IMR-90 (cell line): ENCODE measurements around the gene PIAS4.

Experiments
- FOS ChIP-seq: fragments of 150-350 bp; IDR thresholded peaks from 2 replicates; pipeline ENCODE4 v1.6.1; 2016; ENCODE audit warnings: low read depth, low read length
- MAZ ChIP-seq: IDR thresholded peaks from 2 replicates; pipeline ENCODE4 v1.6.1; 2012; ENCODE audit warnings: low read depth, mild to moderate bottlenecking, low read length, improper control_type of control experiment, moderate library complexity, borderline replicate concordance
- POLR2A ChIP-seq: IDR thresholded peaks from 2 replicates; pipeline ENCODE4 v1.6.1; 2012; ENCODE audit warnings: mild to moderate bottlenecking, low read depth, low read length
- RCOR1 ChIP-seq: IDR thresholded peaks from 2 replicates; pipeline ENCODE4 v1.6.1; 2012; ENCODE audit warnings: mild to moderate bottlenecking, low read length, improper control_type of control experiment; ENCODE audit not compliant: insufficient replicate concordance
- SMC3 ChIP-seq: fragments of 150-350 bp; IDR thresholded peaks from 2 replicates; pipeline ENCODE4 v1.6.1; 2016; ENCODE audit warnings: low read depth, mild to moderate bottlenecking, antibody characterized with exemption, low read length, moderate library complexity
- TF ChIP-seq, protein P1 (sequence below): conservative IDR thresholded peaks from 2 replicates; pipeline ENCODE4 v1.5.1; 2012; ENCODE audit warnings: mild to moderate bottlenecking, low read depth, low read length, improper control_type of control experiment
- TF ChIP-seq, protein P2 (sequence below): fragments of 150-350 bp; IDR thresholded peaks from 2 replicates; pipeline ENCODE4 v1.6.1; 2016; ENCODE audit warnings: low read depth, mild to moderate bottlenecking, low read length, moderate library complexity, borderline replicate concordance

DNA sequence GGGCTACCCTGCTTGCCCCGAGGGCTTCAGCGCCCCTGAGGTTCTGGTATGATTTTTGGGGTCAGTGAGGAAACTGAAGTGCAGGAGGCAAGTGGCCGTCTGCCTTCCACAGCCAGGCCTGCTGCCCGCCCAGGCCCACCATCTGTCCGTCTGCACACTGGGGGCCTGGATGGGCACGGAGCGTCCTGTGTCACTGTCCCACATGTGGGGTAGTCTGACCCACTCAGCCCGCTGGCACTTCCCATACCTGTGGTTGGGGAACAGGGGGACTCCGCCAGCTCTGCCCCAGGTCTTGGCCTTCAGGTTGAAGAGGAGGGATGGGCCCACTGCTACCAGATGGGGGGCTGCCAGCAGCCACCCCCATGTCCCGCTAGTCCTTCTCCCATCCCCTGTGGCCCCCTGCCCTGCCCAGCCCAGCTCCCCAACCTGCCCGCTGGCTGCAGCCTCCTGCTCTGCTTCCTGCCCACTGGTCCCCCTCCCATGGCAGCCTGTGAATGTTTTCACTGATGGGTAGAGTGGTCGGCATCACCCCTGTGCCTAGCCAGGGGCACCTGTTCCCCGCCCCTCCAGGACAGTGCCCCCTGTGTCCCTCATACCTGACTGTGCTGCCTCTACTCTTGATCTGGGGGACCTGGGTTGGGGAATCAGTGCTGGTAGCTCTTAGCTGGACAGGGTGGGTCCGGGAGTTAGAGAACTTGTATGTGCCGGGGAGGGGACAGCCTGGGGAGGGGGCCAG is 9.5 kb downstream of the PIAS4 start:
- TF ChIP-seq, protein P1, sequence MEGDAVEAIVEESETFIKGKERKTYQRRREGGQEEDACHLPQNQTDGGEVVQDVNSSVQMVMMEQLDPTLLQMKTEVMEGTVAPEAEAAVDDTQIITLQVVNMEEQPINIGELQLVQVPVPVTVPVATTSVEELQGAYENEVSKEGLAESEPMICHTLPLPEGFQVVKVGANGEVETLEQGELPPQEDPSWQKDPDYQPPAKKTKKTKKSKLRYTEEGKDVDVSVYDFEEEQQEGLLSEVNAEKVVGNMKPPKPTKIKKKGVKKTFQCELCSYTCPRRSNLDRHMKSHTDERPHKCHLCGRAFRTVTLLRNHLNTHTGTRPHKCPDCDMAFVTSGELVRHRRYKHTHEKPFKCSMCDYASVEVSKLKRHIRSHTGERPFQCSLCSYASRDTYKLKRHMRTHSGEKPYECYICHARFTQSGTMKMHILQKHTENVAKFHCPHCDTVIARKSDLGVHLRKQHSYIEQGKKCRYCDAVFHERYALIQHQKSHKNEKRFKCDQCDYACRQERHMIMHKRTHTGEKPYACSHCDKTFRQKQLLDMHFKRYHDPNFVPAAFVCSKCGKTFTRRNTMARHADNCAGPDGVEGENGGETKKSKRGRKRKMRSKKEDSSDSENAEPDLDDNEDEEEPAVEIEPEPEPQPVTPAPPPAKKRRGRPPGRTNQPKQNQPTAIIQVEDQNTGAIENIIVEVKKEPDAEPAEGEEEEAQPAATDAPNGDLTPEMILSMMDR = no peak
- TF ChIP-seq FOS (no peak), POLR2A (no peak), RCOR1 (no peak), SMC3 (no peak), MAZ (no peak)
- TF ChIP-seq, protein P2, sequence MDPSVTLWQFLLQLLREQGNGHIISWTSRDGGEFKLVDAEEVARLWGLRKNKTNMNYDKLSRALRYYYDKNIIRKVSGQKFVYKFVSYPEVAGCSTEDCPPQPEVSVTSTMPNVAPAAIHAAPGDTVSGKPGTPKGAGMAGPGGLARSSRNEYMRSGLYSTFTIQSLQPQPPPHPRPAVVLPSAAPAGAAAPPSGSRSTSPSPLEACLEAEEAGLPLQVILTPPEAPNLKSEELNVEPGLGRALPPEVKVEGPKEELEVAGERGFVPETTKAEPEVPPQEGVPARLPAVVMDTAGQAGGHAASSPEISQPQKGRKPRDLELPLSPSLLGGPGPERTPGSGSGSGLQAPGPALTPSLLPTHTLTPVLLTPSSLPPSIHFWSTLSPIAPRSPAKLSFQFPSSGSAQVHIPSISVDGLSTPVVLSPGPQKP = no peak
